Endothelial cell of hepatic sinusoid (primary cell): ENCODE results near the gene ZNF92.
"Not testable (repeated sequence)": the region's sequence is repeated elsewhere in the genome, so short reads cannot be mapped to it uniquely, and the experiment has no call there.

Experiments
- in situ Hi-C: cut with HindIII; loops from 2 replicates; pipeline ENCODE4 v1.10.0; 2017; ENCODE audit warnings: low sequenced_read_pairs

ZNF92 gene

GRCh38 chr7:65373608-65374351, at the start of gene ZNF92:
Gene ZNF92, plus strand, starts transcription at chr7:65373855. Its CDS starts 143 bp downstream, at chr7:65373998.
- in situ Hi-C loops, result no loop called here

DNA sequence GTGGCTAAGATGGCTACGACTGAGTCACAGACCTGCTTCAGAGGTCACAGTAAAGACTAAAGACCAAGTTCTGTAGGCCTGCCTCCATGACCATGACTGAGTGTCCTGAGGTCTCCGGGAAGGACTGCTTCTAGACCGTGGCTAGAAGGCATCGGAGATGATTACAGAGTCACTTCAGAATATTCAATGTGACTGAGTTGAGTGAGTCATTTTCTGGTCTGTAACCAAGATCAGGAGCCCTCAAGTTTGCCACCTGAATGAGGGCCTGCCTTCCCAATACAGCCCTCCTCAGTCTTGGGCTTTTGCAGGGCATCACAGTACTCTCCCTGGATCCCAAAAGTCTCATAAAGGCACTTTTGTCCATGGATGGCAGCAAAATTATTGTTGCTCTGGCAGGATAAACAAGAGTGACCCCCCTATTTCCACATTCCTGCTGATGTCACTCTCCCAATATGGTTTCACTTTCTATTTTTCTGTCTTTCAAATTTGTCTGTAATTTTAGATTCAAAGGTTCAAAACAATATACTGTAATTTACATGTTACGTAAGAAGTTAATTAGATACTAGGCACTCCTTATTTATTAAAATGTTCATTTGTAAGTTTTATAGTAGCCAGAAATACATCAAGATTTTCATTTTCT, 47.7 kb upstream of the ZNF92 start:
- in situ Hi-C loops, result no loop called here

- in situ Hi-C loops, result no loop called here
These were observed 35.3 kb upstream of the ZNF92 start for GRCh38 chr7:65338346-65338745.

GRCh38 chr7:65339257-65339656, 34.4 kb upstream of the ZNF92 start:
- in situ Hi-C loops, result no loop called here

- in situ Hi-C loops, result no loop called here
These were observed 30.7 kb upstream of the ZNF92 start for GRCh38 chr7:65342723-65343629.

DNA sequence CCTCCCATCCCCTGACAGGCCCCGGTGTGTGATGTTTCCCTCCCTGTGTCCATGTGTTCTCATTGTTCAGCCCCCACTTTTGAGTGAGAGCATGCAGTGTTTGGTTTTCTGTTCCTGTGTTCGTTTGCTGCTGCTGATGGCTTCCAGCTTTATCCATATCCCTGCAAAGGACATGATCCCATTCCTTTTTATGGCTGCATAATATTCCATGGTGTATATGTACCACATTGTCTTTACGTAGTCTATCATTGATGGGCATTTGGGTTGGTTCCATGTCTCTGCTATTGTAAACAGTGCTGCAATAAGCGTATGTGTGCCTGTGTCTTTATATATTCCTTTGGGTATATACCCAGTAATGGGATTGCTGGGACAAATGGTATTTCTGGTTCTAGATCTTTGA, 29.1 kb upstream of the ZNF92 start:
- in situ Hi-C loops, result not testable (repeated sequence)

DNA sequence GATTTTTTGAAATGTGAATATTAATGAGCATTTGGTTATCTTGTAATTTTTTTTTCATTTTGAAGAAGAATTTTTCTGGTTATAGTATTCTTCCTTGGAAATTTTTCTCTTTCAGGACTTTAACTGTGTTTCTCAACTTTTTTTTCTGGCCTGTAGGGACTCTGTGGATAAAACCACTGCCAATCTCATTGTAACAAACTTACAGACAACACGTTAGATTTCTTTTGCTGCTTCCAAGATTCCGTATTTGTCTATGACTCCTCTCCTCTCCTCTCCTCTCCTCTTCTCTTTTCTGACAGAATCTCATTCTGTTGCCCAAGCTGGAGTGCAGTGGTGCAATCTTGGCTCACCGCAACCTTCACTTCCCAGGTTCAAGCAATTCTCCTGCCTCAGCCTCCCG, 19.4 kb upstream of the ZNF92 start:
- in situ Hi-C loops, result no loop called here

GRCh38 chr7:65369843-65370242, 3.8 kb upstream of the ZNF92 start:
- in situ Hi-C loops, result loop anchor here (5.0 kb wide), 1 partner anchor 63 kb away; no protein-coding TSS in a partner anchor

GRCh38 chr7:65371468-65371867, 2.2 kb upstream of the ZNF92 start:
- in situ Hi-C loops, result no loop called here

- in situ Hi-C loops, result no loop called here
These were observed 5.7 kb downstream of the ZNF92 start for GRCh38 chr7:65379318-65379717.

DNA sequence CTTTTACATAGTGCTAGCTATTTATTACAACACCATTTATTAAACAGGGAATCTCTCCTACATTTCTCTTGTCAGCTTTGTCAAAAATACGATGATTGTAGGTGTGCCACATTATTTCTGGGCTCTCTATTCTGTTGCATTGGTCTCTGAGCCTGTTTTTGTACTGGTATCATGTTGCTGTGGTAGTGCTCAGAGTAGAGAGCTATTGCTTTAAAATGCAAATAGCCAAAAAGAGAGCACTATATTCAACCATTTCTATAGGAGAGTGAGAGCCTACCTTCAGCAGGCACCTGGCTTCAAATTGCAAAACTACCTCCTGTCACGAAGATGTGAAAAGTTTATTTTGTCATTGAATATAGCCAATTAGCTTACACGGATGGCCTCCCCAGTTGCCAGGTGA, 8.1 kb downstream of the ZNF92 start:
- in situ Hi-C loops, result no loop called here

DNA sequence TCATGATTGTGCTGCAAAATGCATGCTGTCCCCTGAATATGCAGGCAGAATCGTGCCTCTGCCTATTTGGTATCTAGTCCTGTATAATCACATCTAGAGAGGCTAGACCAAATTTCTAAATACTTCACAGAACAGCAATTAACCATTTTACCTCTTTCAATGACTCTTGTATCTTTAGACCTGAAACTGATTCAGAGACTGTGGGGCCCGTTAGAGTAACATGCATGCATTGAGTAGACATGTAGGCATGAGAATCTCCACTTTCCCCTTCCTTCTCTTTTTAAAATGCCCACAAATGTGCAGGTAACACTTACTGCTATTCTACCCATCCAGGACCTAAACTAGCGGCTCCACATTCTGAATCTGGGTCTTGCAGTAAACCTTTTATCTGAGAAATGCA, 8.8 kb downstream of the ZNF92 start:
- in situ Hi-C loops, result no loop called here

DNA sequence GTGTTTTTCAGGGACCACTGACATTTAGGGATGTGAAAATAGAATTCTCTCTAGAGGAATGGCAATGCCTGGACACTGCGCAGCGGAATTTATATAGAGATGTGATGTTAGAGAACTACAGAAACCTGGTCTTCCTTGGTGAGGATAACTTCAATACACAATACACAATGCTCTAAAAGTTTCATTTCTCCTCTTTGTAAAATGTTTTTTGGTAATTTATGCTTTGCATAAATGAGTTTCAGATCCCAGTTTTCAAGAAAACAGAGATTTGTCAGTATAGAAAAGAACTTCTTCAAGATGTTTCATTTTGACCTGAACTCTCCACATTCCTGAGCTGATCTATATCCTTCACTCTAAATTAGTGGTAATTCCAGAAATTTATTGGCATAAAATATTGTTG, 14.2 kb downstream of the ZNF92 start:
- in situ Hi-C loops, result no loop called here

DNA sequence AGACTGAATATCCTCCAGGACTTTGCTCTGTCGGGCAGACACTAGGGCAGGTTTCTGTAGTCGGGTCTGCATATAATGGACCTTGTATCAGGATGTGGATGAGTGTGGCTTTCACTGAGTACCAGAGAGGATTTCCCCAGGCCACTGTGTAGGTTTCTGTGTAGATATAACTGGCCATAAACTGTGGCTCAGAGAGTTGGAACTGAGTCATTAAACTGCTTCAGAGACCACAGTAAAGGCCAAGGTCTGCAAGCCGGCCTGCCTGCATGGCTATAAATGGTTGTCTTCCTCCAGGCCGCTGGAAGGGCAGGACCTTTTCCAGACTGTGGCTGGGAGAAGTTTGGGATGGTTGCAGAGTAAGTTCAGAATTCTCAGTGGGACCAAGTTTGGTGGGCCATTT, 16.9 kb downstream of the ZNF92 start:
- in situ Hi-C loops, result no loop called here

DNA sequence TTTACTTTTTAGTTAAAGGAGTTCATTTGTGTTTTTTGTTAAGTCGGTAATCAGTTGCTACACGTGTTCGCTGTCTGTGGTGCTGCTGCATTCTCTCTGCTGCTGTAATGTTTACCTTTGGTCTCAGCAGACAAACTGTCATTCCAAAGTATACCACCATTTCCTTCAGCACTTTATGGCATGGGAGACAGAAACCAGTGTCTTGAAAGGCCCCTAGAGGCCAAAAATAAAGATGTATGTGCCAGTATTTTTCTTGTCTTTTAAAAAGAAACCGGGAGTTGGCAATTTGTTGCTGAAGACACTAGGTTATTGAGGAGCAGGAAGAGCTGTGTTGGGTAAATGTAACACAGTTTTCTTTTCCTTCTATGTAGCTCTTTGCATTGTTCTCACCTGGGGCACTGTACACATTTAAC, 24.1 kb downstream of the ZNF92 start:
- in situ Hi-C loops, result no loop called here

GRCh38 chr7:65398671-65399070, 25.0 kb downstream of the ZNF92 start:
- in situ Hi-C loops, result not testable (repeated sequence)

- in situ Hi-C loops, result not testable (repeated sequence)
These were observed 25.4 kb downstream of the ZNF92 start for GRCh38 chr7:65399101-65399500.

- in situ Hi-C loops, result no loop called here
These were observed 30.4 kb downstream of the ZNF92 start for GRCh38 chr7:65404020-65404419.

- in situ Hi-C loops, result not testable (repeated sequence)
These were observed 33.1 kb downstream of the ZNF92 start for GRCh38 chr7:65406706-65407105.

DNA sequence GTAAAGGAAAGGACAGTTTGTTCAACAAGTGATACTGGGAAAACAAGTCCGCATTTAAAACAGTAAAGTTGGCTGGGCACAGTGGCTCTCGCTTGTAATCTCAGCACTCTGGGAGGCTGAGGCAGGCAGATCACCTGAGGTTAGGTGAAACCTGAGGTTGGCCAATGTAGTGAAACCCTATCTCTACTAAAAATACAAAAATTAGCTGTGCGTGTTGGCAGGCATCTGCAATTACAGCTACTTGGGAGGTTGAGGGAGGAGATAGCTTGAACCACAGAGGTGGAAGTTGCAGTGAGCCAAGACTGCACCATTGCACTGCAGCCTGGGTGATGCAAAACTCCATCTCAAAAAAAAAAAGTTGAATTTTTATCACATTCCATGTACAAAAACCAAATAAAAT, 35.7 kb downstream of the ZNF92 start:
- in situ Hi-C loops, result no loop called here

GRCh38 chr7:65411249-65411648, 37.6 kb downstream of the ZNF92 start:
- in situ Hi-C loops, result no loop called here
